Muscle layer of duodenum (tissue), 2 donors: ENCODE measurements around the gene ADAM15.

ENCODE experiments used
- H3K27ac ChIP-seq: one replicate; pipeline ENCODE4 v1.7.0; 2013; ENCODE audit warnings: mild to moderate bottlenecking, low read length
- H3K27me3 ChIP-seq: one replicate; pipeline ENCODE4 v1.7.0; 2013; ENCODE audit warnings: low read depth, mild to moderate bottlenecking, control low read depth, low read length
- H3K36me3 ChIP-seq, 2 donors: one replicate each; pipeline ENCODE4 v1.7.0; 2013; ENCODE audit warnings: low read length in 2 of 2, control low read depth in 1 of 2, mild to moderate bottlenecking in 1 of 2; ENCODE audit not compliant: insufficient read depth in 2 of 2, control insufficient read depth in 1 of 2
- H3K4me1 ChIP-seq, 2 donors: one replicate each; pipeline ENCODE4 v1.7.0; 2013; ENCODE audit warnings: low read length in 2 of 2, mild to moderate bottlenecking in 2 of 2, control low read depth in 1 of 2, moderate library complexity in 1 of 2; ENCODE audit not compliant: insufficient read depth in 2 of 2, control insufficient read depth in 1 of 2
- H3K4me3 ChIP-seq, 2 donors: one replicate each; pipeline ENCODE4 v1.7.0; 2013; ENCODE audit warnings: low read length in 2 of 2, low read depth in 1 of 2, mild to moderate bottlenecking in 1 of 2
- H3K9me3 ChIP-seq, 2 donors: one replicate each; pipeline ENCODE4 v1.7.0; 2013; ENCODE audit warnings: low read length in 2 of 2, control low read depth in 1 of 2, mild to moderate bottlenecking in 1 of 2; ENCODE audit not compliant: control insufficient read depth in 1 of 2
- donor health status: healthy.

The ADAM15 gene

DNA sequence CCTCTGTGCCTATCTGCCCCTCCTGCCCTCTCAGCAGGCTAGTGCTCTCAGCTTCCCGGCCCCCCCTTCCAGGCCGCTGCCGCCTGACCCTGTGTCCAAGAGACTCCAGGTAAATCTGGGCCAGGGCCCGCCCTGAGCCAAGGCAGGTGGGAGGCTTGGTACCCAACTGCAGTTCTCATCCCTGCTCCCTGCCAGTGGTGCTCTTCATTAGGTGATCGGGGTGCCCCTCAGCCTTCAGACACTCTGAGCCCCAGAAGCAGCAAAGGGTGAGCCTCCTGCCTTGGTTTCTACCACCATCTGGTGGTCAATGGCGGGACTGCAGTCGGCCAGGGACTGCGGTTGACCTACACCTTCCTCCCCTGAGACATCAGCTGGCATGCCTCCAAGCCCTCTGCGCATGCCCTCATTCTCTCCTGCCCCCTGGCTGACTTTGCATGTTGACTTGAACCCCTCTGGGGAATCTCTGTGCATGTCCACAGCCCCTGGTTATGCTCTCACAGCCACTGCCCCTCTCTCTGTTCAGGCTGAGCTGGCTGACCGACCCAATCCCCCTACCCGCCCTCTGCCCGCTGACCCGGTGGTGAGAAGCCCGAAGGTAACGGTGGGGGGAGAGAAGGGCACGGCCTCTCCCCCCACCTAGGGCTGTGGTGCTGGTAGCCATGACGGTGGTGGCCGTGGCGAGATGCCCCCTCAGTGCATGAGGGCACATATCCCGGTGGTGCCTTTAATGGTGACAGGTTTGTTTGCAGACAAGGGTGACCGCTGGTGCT, 10.4 kb downstream of the ADAM15 start:
- peaks cover 15 to 27% of the 10 kb centered on the region in 2 donors for H3K36me3 ChIP-seq
- H3K4me3 ChIP-seq = no peak overlapping the region
- H3K9me3 ChIP-seq = no peaks in the 10 kb centered on the region
- H3K4me1 ChIP-seq = peaks cover 12 to 31% of the 10 kb centered on the region in 2 donors
- H3K27me3 ChIP-seq = no peaks in the 10 kb centered on the region
- H3K27ac ChIP-seq = no peak overlapping the region

DNA sequence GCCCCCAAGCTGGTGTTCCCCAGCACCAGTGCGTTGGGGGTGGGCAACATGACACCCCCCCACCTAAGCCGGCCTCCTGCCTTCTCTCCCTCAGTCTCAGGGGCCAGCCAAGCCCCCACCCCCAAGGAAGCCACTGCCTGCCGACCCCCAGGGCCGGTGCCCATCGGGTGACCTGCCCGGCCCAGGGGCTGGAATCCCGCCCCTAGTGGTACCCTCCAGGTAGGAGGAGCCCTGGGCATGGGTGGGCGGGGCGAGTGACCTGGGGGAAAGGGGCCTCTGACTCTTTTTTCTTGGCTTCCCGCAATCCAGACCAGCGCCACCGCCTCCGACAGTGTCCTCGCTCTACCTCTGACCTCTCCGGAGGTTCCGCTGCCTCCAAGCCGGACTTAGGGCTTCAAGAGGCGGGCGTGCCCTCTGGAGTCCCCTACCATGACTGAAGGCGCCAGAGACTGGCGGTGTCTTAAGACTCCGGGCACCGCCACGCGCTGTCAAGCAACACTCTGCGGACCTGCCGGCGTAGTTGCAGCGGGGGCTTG, 11.1 kb downstream of the ADAM15 start:
- peak overlapping the region in 1 of 2 donors; percentile 94 for H3K4me3 ChIP-seq
- H3K27ac ChIP-seq = no peak overlapping the region
- H3K4me1 ChIP-seq = peaks cover 12 to 31% of the 10 kb centered on the region in 2 donors
- H3K9me3 ChIP-seq = no peaks in the 10 kb centered on the region
- no peaks in the 10 kb centered on the region for H3K27me3 ChIP-seq
- peaks cover 10 to 20% of the 10 kb centered on the region in 2 donors for H3K36me3 ChIP-seq

DNA sequence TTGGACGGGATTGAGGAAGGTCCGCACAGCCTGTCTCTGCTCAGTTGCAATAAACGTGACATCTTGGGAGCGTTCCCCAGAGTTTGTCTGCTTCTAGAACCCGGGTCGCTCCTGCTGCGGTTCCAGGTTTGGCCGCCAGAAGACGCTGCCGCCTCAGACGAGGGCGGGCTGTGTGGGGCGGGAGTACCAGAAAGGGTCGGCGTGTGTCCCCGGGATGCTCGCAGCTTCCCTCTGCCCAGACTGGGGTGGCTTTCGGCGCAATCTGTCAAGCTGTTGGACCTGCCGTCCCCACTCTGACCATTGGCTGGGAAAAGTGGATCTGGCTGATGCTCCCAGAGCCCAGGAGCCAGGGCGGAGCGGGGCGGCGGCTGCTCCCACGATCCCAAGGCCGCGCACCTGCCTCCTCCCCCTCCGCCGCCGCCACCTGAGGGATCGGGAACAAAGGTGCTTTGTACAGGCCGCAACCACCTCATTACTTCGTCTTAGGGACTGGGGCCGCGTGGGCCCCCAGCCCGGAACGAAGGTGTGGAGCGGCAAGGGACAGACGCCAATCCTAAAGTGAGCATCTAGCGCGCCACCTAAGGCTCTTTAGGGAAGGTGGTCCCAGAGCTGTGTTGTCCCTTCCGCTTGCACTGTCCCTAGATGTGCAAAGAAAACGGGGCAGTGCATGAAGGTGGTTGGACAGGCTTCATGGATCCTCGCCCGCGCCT, 11.7 kb downstream of the ADAM15 start:
- peaks cover 12 to 31% of the 10 kb centered on the region in 2 donors for H3K4me1 ChIP-seq
- no peaks in the 10 kb centered on the region for H3K9me3 ChIP-seq
- peaks cover 8 to 14% of the 10 kb centered on the region in 2 donors for H3K36me3 ChIP-seq
- peak overlapping the region; percentile 63 for H3K27ac ChIP-seq
- peak overlapping the region; percentile 71 to 94 for H3K4me3 ChIP-seq
- H3K27me3 ChIP-seq = no peaks in the 10 kb centered on the region

DNA sequence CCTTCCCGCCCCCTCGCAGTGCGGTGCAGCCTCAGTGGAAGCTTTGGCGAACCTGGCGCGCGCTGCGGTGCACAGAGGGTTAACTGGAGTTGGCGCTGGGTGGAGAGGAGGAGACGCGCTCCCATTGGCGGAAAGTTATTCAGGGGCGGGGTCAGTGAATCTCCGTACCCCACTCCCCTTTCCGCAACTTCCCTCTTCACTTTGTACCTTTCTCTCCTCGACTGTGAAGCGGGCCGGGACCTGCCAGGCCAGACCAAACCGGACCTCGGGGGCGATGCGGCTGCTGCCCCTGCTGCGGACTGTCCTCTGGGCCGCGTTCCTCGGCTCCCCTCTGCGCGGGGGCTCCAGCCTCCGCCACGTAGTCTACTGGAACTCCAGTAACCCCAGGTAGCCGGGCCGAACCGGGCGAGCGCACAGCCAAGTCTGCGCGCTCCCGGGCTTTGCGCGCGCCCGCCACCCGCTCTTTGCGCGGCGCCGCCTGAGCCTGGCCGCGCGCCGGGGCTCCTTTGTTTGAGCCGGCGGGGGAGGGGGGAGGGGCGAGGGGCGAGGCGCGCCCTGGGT, 12.5 kb downstream of the ADAM15 start, which contains the start of gene EFNA4:
Gene EFNA4, plus strand, starts transcription at position 191 of the 561 bp plus-strand sequence. Its CDS starts 84 bp downstream, at position 275.
- Histone ChIP-seq H3K36me3 (peaks cover 3 to 7% of the 10 kb centered on the region in 2 donors), H3K4me3 (peak within 1 kb of the TSS; percentile 71 to 94), H3K4me1 (peaks cover 12 to 31% of the 10 kb centered on the region in 2 donors), H3K27me3 (no peaks in the 10 kb centered on the region), H3K27ac (peak within 1 kb of the TSS; percentile 63), H3K9me3 (no peaks in the 10 kb centered on the region)

DNA sequence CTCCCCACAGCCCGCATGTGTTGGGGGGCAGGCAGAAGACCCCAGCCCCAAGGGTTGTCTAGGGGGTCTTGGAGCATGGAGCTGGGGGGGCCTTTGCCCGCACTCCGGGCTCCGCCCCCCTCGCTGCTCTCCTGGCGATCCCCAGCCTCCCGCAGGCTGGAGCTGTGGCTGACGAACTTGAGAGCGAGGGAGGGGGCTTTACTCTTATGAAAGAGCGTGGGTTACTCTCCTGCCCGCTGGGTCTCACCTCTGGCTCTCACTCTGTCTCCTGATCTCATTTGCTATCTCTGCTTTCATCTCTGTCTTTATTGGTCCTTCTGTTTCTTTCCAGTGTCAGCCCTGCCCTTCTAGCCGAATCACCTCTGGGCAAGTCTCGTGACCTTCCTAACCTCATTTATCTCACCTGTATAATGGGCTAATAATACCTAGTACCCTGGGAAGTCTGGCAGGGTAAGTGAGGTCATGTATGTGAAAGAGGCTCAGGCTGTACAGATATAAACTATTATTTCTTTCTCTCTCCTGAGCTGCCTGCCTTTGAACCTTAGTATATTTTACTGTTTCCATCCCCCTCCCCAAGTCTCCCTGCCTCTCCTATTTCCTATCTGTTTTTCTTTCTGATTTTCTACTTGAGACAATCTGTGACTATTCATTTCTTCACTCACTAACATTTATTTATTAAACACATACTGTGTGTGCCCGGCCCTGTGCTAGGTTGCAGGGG, 13.2 kb downstream of the ADAM15 start:
- Histone ChIP-seq H3K36me3 (peaks cover 0 to 7% of the 10 kb centered on the region in 2 donors), H3K27me3 (no peaks in the 10 kb centered on the region), H3K9me3 (no peaks in the 10 kb centered on the region), H3K27ac (no peak overlapping the region), H3K4me3 (peak overlapping the region; percentile 71 to 94), H3K4me1 (peaks cover 12 to 31% of the 10 kb centered on the region in 2 donors)

DNA sequence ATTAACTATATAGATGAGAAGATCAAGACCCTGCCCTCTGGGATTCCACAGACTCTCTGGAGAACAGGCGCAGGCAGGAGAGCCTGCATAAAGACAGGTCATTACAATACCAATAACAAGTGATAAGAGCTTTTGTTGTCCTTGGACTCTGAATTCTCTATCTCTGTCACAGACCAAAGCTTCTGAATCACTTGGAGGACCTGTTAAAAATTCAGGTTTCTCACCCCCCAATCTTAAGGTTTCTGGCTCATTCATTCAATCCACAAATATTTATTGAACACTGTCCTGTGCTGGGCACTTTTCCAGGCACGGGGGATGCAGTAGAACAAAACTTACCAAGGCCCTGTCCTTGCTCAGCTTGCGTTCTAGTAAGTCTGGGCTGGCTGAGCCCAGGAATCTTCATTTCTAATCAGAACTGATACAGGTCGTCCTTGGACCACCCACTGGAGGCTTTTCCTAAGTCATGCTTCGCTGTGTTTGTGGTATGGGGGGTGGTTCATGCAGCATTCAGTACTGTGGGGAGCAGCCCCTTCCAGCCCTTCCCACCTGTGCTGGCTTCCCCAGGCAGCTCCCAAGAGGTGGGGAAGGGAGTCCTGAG, 13.8 kb downstream of the ADAM15 start:
- Histone ChIP-seq H3K4me3 (peak overlapping the region in 1 of 2 donors; percentile 71), H3K27me3 (no peaks in the 10 kb centered on the region), H3K36me3 (peaks cover 0 to 3% of the 10 kb centered on the region in 2 donors), H3K27ac (no peak overlapping the region), H3K4me1 (peaks cover 12 to 32% of the 10 kb centered on the region in 2 donors), H3K9me3 (no peaks in the 10 kb centered on the region)

DNA sequence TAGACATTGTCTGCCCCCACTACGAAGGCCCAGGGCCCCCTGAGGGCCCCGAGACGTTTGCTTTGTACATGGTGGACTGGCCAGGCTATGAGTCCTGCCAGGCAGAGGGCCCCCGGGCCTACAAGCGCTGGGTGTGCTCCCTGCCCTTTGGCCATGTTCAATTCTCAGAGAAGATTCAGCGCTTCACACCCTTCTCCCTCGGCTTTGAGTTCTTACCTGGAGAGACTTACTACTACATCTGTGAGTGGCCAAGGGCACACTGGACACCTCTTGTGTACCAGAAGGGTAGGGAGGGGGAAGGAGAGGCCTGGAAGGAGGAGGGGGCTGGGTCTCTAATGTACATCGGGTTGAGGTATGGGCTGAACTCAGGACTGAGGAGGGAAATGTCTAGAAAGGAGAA, 15.7 kb downstream of the ADAM15 start:
- Histone ChIP-seq H3K9me3 (no peaks in the 10 kb centered on the region), H3K27me3 (no peaks in the 10 kb centered on the region), H3K4me1 (peaks cover 12 to 39% of the 10 kb centered on the region in 2 donors)

DNA sequence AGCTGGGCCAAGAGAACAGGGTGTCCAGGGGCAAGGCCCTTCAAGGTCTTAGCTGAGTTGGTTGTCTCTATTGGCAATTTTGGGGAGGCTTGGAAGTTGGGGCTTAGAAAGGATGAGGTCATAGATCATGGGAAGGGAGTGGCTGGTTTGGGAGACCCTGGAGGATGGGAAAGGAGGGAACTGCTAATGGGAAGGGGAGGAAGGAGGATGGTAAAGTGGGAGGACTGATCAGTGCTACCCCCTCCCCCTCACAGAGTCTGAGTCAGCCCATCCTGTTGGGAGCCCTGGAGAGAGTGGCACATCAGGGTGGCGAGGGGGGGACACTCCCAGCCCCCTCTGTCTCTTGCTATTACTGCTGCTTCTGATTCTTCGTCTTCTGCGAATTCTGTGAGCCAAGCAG, 17.5 kb downstream of the ADAM15 start:
- Histone ChIP-seq H3K27me3 (no peaks in the 10 kb centered on the region), H3K36me3 (no peaks in the 10 kb centered on the region), H3K4me3 (no peak overlapping the region), H3K9me3 (no peaks in the 10 kb centered on the region), H3K27ac (no peak overlapping the region), H3K4me1 (peaks cover 6 to 24% of the 10 kb centered on the region in 2 donors)

More for the DNA sequence above, 15.7 kb downstream of the ADAM15 start:
- Histone ChIP-seq H3K4me3 (no peak overlapping the region), H3K36me3 (no peaks in the 10 kb centered on the region), H3K27ac (no peak overlapping the region)

DNA sequence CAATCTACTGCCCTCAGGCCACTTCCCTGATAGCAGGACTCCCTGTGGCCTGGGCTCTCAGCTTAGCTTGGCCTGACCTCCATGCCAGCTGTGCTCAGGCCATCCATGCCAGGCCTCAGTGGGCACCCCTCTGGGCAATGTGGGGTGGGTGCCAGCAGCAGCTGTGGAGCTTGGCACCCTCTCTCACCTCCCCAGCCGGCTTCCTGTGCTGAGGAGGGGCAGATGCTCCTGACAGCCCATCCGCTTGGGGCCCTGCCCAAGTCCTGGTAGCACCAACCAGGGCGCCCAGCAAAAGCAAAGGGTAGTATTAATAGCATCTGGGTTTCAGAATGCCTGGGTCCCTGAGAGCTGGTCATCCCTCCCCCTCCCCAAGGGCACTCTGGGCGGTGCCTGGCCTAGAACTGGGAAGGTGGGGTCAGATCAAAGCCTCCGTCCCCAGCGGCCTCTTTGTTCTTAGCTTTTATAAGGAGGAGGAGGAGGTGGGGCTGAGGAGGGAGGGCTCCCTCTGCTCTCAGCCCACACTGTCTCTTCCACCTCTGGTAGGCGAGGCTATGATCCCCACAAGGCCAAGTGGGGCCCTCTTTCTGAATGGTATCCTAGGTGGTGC, 18.5 kb downstream of the ADAM15 start:
- Histone ChIP-seq H3K4me3 (no peak overlapping the region), H3K27ac (no peak overlapping the region), H3K36me3 (no peaks in the 10 kb centered on the region), H3K27me3 (no peaks in the 10 kb centered on the region), H3K9me3 (no peaks in the 10 kb centered on the region), H3K4me1 (peaks cover 3 to 17% of the 10 kb centered on the region in 2 donors)

DNA sequence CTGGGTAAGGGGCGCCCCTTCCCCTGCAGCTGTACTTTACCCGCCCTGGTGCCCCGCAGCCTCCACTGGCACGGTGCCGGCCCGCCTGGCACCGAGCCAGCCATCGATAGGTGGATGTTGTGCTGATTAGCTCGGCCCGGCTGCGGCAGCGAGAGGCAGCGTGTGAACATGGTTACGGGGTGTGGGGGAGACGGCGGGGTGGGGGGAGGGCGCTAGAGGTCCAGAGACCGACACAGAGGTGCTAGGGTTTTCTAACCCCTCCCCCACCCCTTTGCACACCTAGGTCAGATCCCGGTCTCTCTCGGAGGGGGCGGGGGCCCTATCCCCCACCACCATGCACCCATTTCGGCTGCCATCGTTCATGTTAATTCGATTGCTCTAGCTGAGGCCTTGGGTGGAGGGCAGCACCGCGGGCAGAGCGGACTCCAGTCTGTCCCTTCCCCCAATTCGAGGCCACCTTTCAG, 19.1 kb downstream of the ADAM15 start:
- Histone ChIP-seq H3K27ac (no peak overlapping the region), H3K4me1 (peaks cover 3 to 17% of the 10 kb centered on the region in 2 donors), H3K36me3 (no peaks in the 10 kb centered on the region), H3K9me3 (no peaks in the 10 kb centered on the region), H3K4me3 (peak overlapping the region; percentile 57 to 66), H3K27me3 (no peaks in the 10 kb centered on the region)
